Mucosa of stomach (tissue), 1 donor: ENCODE results near the gene NEGR1.

ENCODE experiments used
- H3K27me3 ChIP-seq: one replicate; pipeline ENCODE4 v1.7.0; 2013; ENCODE audit warnings: mild to moderate bottlenecking, low read length; ENCODE audit not compliant: control insufficient read depth, insufficient read depth
- H3K36me3 ChIP-seq: one replicate; pipeline ENCODE4 v1.7.0; 2013; ENCODE audit warnings: low read length; ENCODE audit not compliant: control insufficient read depth, insufficient read depth
- H3K4me1 ChIP-seq: one replicate; pipeline ENCODE4 v1.7.0; 2013; ENCODE audit warnings: mild to moderate bottlenecking, low read length; ENCODE audit not compliant: control insufficient read depth, insufficient read depth
- H3K4me3 ChIP-seq: one replicate; pipeline ENCODE4 v1.7.0; 2013; ENCODE audit warnings: low read length
- H3K9ac ChIP-seq: one replicate; pipeline ENCODE4 v1.7.0; 2013; ENCODE audit warnings: mild to moderate bottlenecking, low read length, moderate library complexity
- H3K9me3 ChIP-seq: one replicate; pipeline ENCODE4 v1.7.0; 2013; ENCODE audit warnings: mild to moderate bottlenecking, low read length, moderate library complexity; ENCODE audit not compliant: control insufficient read depth
- donor health status: Pancreatic carcinoma.

The NEGR1 gene

GRCh38 chr1:71372496-71372895, 909.8 kb downstream of the NEGR1 start:
- Histone ChIP-seq H3K36me3 (no peaks in the 10 kb centered on the region), H3K4me3 (no peak overlapping the region), H3K4me1 (no peaks in the 10 kb centered on the region), H3K9ac (no peak overlapping the region), H3K27me3 (no peaks in the 10 kb centered on the region), H3K9me3 (no peaks in the 10 kb centered on the region)

GRCh38 chr1:71371581-71371980, 910.8 kb downstream of the NEGR1 start:
- no peaks in the 10 kb centered on the region for H3K27me3 ChIP-seq
- H3K36me3 ChIP-seq, result no peaks in the 10 kb centered on the region
- no peak overlapping the region for H3K4me3 ChIP-seq
- H3K9me3 ChIP-seq, result no peaks in the 10 kb centered on the region
- no peaks in the 10 kb centered on the region for H3K4me1 ChIP-seq
- H3K9ac ChIP-seq, result no peak overlapping the region

- H3K27me3 ChIP-seq, result no peaks in the 10 kb centered on the region
- H3K9ac ChIP-seq, result no peak overlapping the region
- H3K4me3 ChIP-seq, result no peak overlapping the region
- no peaks in the 10 kb centered on the region for H3K4me1 ChIP-seq
- no peaks in the 10 kb centered on the region for H3K9me3 ChIP-seq
- no peaks in the 10 kb centered on the region for H3K36me3 ChIP-seq
Observed at GRCh38 chr1:71364236-71364635, 918.1 kb downstream of the NEGR1 start.

- Histone ChIP-seq H3K36me3 (no peaks in the 10 kb centered on the region), H3K9me3 (no peaks in the 10 kb centered on the region), H3K4me3 (no peak overlapping the region), H3K4me1 (no peaks in the 10 kb centered on the region), H3K27me3 (no peaks in the 10 kb centered on the region), H3K9ac (no peak overlapping the region)
Observed at GRCh38 chr1:71362691-71363090, 919.6 kb downstream of the NEGR1 start.

- Histone ChIP-seq H3K4me3 (no peak overlapping the region), H3K4me1 (no peaks in the 10 kb centered on the region), H3K9ac (no peak overlapping the region), H3K36me3 (no peaks in the 10 kb centered on the region), H3K9me3 (no peaks in the 10 kb centered on the region), H3K27me3 (no peaks in the 10 kb centered on the region)
Observed at GRCh38 chr1:71362076-71362475, 920.3 kb downstream of the NEGR1 start.

- H3K9ac ChIP-seq, result no peak overlapping the region
- H3K36me3 ChIP-seq, result no peaks in the 10 kb centered on the region
- H3K4me3 ChIP-seq, result no peak overlapping the region
- no peaks in the 10 kb centered on the region for H3K27me3 ChIP-seq
- no peaks in the 10 kb centered on the region for H3K9me3 ChIP-seq
- no peaks in the 10 kb centered on the region for H3K4me1 ChIP-seq
Observed at GRCh38 chr1:71357708-71358107, 924.6 kb downstream of the NEGR1 start.

- no peaks in the 10 kb centered on the region for H3K9me3 ChIP-seq
- no peak overlapping the region for H3K4me3 ChIP-seq
Observed at GRCh38 chr1:71351438-71351837, 930.9 kb downstream of the NEGR1 start.

GRCh38 chr1:71350805-71351204, 931.5 kb downstream of the NEGR1 start:
- Histone ChIP-seq H3K4me3 (no peak overlapping the region), H3K9ac (no peak overlapping the region), H3K27me3 (no peaks in the 10 kb centered on the region), H3K4me1 (no peaks in the 10 kb centered on the region), H3K36me3 (no peaks in the 10 kb centered on the region), H3K9me3 (no peaks in the 10 kb centered on the region)

More at GRCh38 chr1:71351438-71351837, 930.9 kb downstream of the NEGR1 start:
- Histone ChIP-seq H3K36me3 (no peaks in the 10 kb centered on the region), H3K9ac (no peak overlapping the region), H3K4me1 (no peaks in the 10 kb centered on the region), H3K27me3 (no peaks in the 10 kb centered on the region)

GRCh38 chr1:71350330-71350729, 932.0 kb downstream of the NEGR1 start:
- no peak overlapping the region for H3K9ac ChIP-seq

More at GRCh38 chr1:71350330-71350729, 932.0 kb downstream of the NEGR1 start:
- H3K27me3 ChIP-seq, result no peaks in the 10 kb centered on the region
- no peak overlapping the region for H3K4me3 ChIP-seq
- no peaks in the 10 kb centered on the region for H3K4me1 ChIP-seq
- no peaks in the 10 kb centered on the region for H3K36me3 ChIP-seq
- H3K9me3 ChIP-seq, result no peaks in the 10 kb centered on the region
